ENCODE data around the gene RUVBL2.

RUVBL2 gene

GRCh38 chr19:48969276-48970138, 24.2 kb upstream of the RUVBL2 start:
- H3K36me3 ChIP-seq (ENCODE audit: control insufficient read depth, insufficient read depth, low read length) = no peaks in the 10 kb centered on the region
- no peak overlapping the region for H2AFZ ChIP-seq
- no peaks in the 10 kb centered on the region for H3K27me3 ChIP-seq (ENCODE audit: control insufficient read depth, insufficient read depth, low read length)
- TF ChIP-seq CTCF (IDR thresholded peaks at IDR 0.05) = no peak
- no peak overlapping the region for H3K4me3 ChIP-seq (ENCODE audit: low read depth, low read length)
- no peaks in the 10 kb centered on the region for H3K9me3 ChIP-seq (ENCODE audit: control insufficient read depth, low read length)
- peaks cover 5% of the 10 kb centered on the region for H3K79me2 ChIP-seq
- H3K9ac ChIP-seq = no peak overlapping the region
- peaks cover 17% of the 10 kb centered on the region for H3K4me1 ChIP-seq
- no peak overlapping the region for H3K4me2 ChIP-seq (ENCODE audit: low read length)
- no peak overlapping the region for H3K27ac ChIP-seq

GRCh38 chr19:48970139-48970766, 23.4 kb upstream of the RUVBL2 start:
- Histone ChIP-seq H3K36me3 (ENCODE audit: control insufficient read depth, insufficient read depth, low read length) (no peaks in the 10 kb centered on the region), H3K9ac (no peak overlapping the region), H3K27me3 (ENCODE audit: control insufficient read depth, insufficient read depth, low read length) (no peaks in the 10 kb centered on the region), H3K4me1 (peaks cover 15% of the 10 kb centered on the region), H3K4me2 (ENCODE audit: low read length) (no peak overlapping the region), H3K79me2 (peaks cover 5% of the 10 kb centered on the region), H2AFZ (no peak overlapping the region), H3K4me3 (ENCODE audit: low read depth, low read length) (no peak overlapping the region), H3K9me3 (ENCODE audit: control insufficient read depth, low read length) (no peaks in the 10 kb centered on the region), H3K27ac (no peak overlapping the region)
- no peak for TF ChIP-seq CTCF (IDR thresholded peaks at IDR 0.05)

GRCh38 chr19:48970923-48971395, 22.7 kb upstream of the RUVBL2 start:
- no peak overlapping the region for H2AFZ ChIP-seq
- H3K4me3 ChIP-seq (ENCODE audit: low read depth, low read length) = no peak overlapping the region
- TF ChIP-seq CTCF (IDR thresholded peaks at IDR 0.05) = peak; percentile 87
- peaks cover 1% of the 10 kb centered on the region for H3K79me2 ChIP-seq
- H3K9ac ChIP-seq = no peak overlapping the region
- no peaks in the 10 kb centered on the region for H3K9me3 ChIP-seq (ENCODE audit: control insufficient read depth, low read length)
- no peaks in the 10 kb centered on the region for H3K36me3 ChIP-seq (ENCODE audit: control insufficient read depth, insufficient read depth, low read length)
- H3K4me1 ChIP-seq = peaks cover 15% of the 10 kb centered on the region
- H3K27me3 ChIP-seq (ENCODE audit: control insufficient read depth, insufficient read depth, low read length) = no peaks in the 10 kb centered on the region
- H3K27ac ChIP-seq = no peak overlapping the region
- no peak overlapping the region for H3K4me2 ChIP-seq (ENCODE audit: low read length)

GRCh38 chr19:48975947-48976847, 17.5 kb upstream of the RUVBL2 start:
- Histone ChIP-seq H3K27me3 (ENCODE audit: control insufficient read depth, insufficient read depth, low read length) (no peaks in the 10 kb centered on the region), H3K4me1 (no peaks in the 10 kb centered on the region), H3K27ac (no peak overlapping the region), H2AFZ (no peak overlapping the region), H3K36me3 (ENCODE audit: control insufficient read depth, insufficient read depth, low read length) (no peaks in the 10 kb centered on the region), H3K4me2 (ENCODE audit: low read length) (no peak overlapping the region), H3K79me2 (no peaks in the 10 kb centered on the region), H3K9me3 (ENCODE audit: control insufficient read depth, low read length) (no peaks in the 10 kb centered on the region), H3K4me3 (ENCODE audit: low read depth, low read length) (no peak overlapping the region), H3K9ac (no peak overlapping the region)
- TF ChIP-seq CTCF (IDR thresholded peaks at IDR 0.05) = no peak
